Choroid plexus epithelial cell (primary cell): ENCODE data around the gene FLYWCH1.
"Not testable (repeated sequence)": the region's sequence is repeated elsewhere in the genome, so short reads cannot be mapped to it uniquely, and the experiment has no call there.

ENCODE experiments used
- DNase-seq: peaks from one replicate; pipeline ENCODE4 v3.0.0-alpha.2; 2010; ENCODE audit warnings: low read depth
- H3K4me3 ChIP-seq: 2 replicates; pipeline ENCODE4 v1.5.1; 2011; ENCODE audit warnings: low read depth, mild to moderate bottlenecking, control low read depth, low read length, moderate library complexity
- CTCF ChIP-seq: conservative IDR thresholded peaks from 2 replicates; pipeline ENCODE4 v1.5.1; 2011; ENCODE audit warnings: low read depth, mild to moderate bottlenecking, control low read depth, inconsistent platforms, low read length, moderate library complexity

Gene FLYWCH1

GRCh38 chr16:2907084-2907753, 4.5 kb upstream of the FLYWCH1 start:
- TF ChIP-seq CTCF, result peak; percentile 51
- DNase-seq, result peak; percentile 57
- not testable (repeated sequence) for H3K4me3 ChIP-seq

- no peak for TF ChIP-seq CTCF
- DNase-seq, result peak; percentile 33
- H3K4me3 ChIP-seq, result no peak overlapping the region
These were observed 1.2 kb upstream of the FLYWCH1 start for GRCh38 chr16:2910441-2910969.

- TF ChIP-seq CTCF, result no peak
- H3K4me3 ChIP-seq, result peak overlapping the region; percentile 88
- DNase-seq, result peak; percentile 80
These were observed 834 bp downstream of the FLYWCH1 start for GRCh38 chr16:2912330-2913199.

GRCh38 chr16:2913603-2914002, 1.9 kb downstream of the FLYWCH1 start:
- TF ChIP-seq CTCF, result no peak
- no peak overlapping the region for H3K4me3 ChIP-seq
- no peak for DNase-seq

- no peak for TF ChIP-seq CTCF
- no peak for DNase-seq
- H3K4me3 ChIP-seq, result no peak overlapping the region
These were observed 2.5 kb downstream of the FLYWCH1 start for GRCh38 chr16:2914233-2914632.

- TF ChIP-seq CTCF, result no peak
- DNase-seq, result no peak
- H3K4me3 ChIP-seq, result no peak overlapping the region
These were observed 3.6 kb downstream of the FLYWCH1 start for GRCh38 chr16:2915196-2915929.
